ENCODE results near the gene CP. TPM values are rescaled to one million over a fixed set of nuclear protein-coding genes. Genes with fewer than 3 reads are reported as not detected.

Gene CP
- total and polyA plus RNA-seq, 2 of the 13 experiments (the other 11 are each of a cell fraction or from before 2014, with no cell fraction given), result 42.6 to 789 TPM

- intact Hi-C loops (cut with micrococcal nuclease; ENCODE audit: unreplicated experiment) (no loop called here), in situ Hi-C loops (cut with HindIII; ENCODE audit: extremely low pct_ligation_motif_present, low pct_unique_long_range_greater_than_20kb) (no loop called here)
- ATAC-seq, result no peak
- no peaks in the 10 kb centered on the region for H4K20me1 ChIP-seq (ENCODE audit: insufficient read depth, low read length)
- DNase-seq (ENCODE audit: low spot score), result no peak
- H3K27me3 ChIP-seq (ENCODE audit: control insufficient read depth in 1 of 2, insufficient read depth in 2 of 2, low read length in 2 of 2), result no peaks in the 10 kb centered on the region
- no peaks in the 10 kb centered on the region for H3K79me2 ChIP-seq (ENCODE audit: insufficient read depth, low read length)
- BruUV-seq (replicated peaks), result no TSS peak
- no peak overlapping the region for H3K27ac ChIP-seq (ENCODE audit: extremely low read length, insufficient read depth, low read length)
- H3K4me1 ChIP-seq (ENCODE audit: insufficient read depth, low read length), result peaks cover 17% of the 10 kb centered on the region
- H3K4me3 ChIP-seq (replicated peaks in 1 of 3; ENCODE audit: insufficient read depth in 1 of 3, low read depth in 2 of 3, low read length in 3 of 3), result no peak overlapping the region
- no peak overlapping the region for H3K9ac ChIP-seq (ENCODE audit: insufficient read depth, low read depth, low read length)
- WGBS (ENCODE audit: low lambda C conversion rate), result 100% methylated on average over 2 of the region's 2 CpGs
- no peaks in the 10 kb centered on the region for H3K9me3 ChIP-seq (ENCODE audit: low read length)
- no peaks in the 10 kb centered on the region for H3K36me3 ChIP-seq (replicated peaks in 1 of 2; ENCODE audit: control insufficient read depth in 1 of 2, insufficient read depth in 2 of 2, low read length in 2 of 2)
- TF ChIP-seq PRPF4 (IDR thresholded peaks at IDR 0.05; ENCODE audit: low read depth, low read length, poor library complexity, severe bottlenecking) (no peak), SIX1 (CRISPR knock-in tag; IDR thresholded peaks at IDR 0.05; ENCODE audit: borderline replicate concordance) (no peak), ZNF879 (CRISPR knock-in tag; IDR thresholded peaks at IDR 0.05) (no peak), AGO1 (IDR thresholded peaks at IDR 0.05; ENCODE audit: low read depth, low read length, poor library complexity, severe bottlenecking) (no peak), KDM2A (CRISPR knock-in tag; IDR thresholded peaks at IDR 0.05; ENCODE audit: borderline replicate concordance, low read depth) (no peak), IKZF1 (IDR thresholded peaks at IDR 0.05) (no peak), ZBTB42 (CRISPR knock-in tag; IDR thresholded peaks at IDR 0.05) (no peak), HNRNPUL1 (IDR thresholded peaks at IDR 0.05; ENCODE audit: low read depth, low read length) (no peak), CERS6 (CRISPR knock-in tag; IDR thresholded peaks at IDR 0.05) (no peak), ZNF225 (CRISPR knock-in tag; IDR thresholded peaks at IDR 0.05) (no peak), TCF7L2 (IDR thresholded peaks at IDR 0.05; ENCODE audit: low read depth, low read length) (no peak), ZBTB21 (CRISPR knock-in tag; IDR thresholded peaks at IDR 0.05) (no peak), TBL1XR1 (IDR thresholded peaks at IDR 0.05; ENCODE audit: borderline replicate concordance, low read length, partially characterized antibody) (no peak), MAFK (conservative IDR thresholded peaks at IDR 0.05 in 1 of 2, IDR thresholded peaks at IDR 0.05 in 1 of 2; ENCODE audit: low read length in 2 of 2) (no peak), ZIK1 (CRISPR knock-in tag; IDR thresholded peaks at IDR 0.05; ENCODE audit: borderline replicate concordance, low read depth) (no peak), SMC3 (IDR thresholded peaks at IDR 0.05; ENCODE audit: low read length) (no peak), ZNF260 (CRISPR knock-in tag; IDR thresholded peaks at IDR 0.05; ENCODE audit: borderline replicate concordance, low read depth) (no peak)
- TF ChIP-seq, protein P1, sequence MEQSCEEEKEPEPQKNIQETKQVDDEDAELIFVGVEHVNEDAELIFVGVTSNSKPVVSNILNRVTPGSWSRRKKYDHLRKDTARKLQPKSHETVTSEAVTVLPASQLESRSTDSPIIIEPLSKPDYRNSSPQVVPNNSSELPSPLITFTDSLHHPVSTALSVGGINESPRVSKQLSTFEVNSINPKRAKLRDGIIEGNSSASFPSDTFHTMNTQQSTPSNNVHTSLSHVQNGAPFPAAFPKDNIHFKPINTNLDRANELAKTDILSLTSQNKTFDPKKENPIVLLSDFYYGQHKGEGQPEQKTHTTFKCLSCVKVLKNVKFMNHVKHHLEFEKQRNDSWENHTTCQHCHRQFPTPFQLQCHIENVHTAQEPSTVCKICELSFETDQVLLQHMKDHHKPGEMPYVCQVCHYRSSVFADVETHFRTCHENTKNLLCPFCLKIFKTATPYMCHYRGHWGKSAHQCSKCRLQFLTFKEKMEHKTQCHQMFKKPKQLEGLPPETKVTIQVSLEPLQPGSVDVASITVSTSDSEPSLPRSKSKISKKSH (CRISPR knock-in tag; IDR thresholded peaks at IDR 0.05; ENCODE audit: borderline replicate concordance), result no peak
- no peak overlapping the region for H3K4me2 ChIP-seq (ENCODE audit: low read depth, low read length)
- POLR2A ChIA-PET, result no interaction called here
- FAIRE-seq, result no peak
- CTCF ChIA-PET (ENCODE audit: low intra/inter-chr PET ratio, low total read pairs), result no interaction called here
- no peak overlapping the region for H2AFZ ChIP-seq (ENCODE audit: low read length)
Observed at GRCh38 chr3:149252272-149252671, 30.6 kb upstream of the CP start.

All from HepG2 (cell line).